ENCODE data around the gene CLEC2A.
A peak's percentile ranks its signal among the peaks of the same experiment; 100 is the strongest.
"Not testable (repeated sequence)": the region's sequence is repeated elsewhere in the genome, so short reads cannot be mapped to it uniquely, and the experiment has no call there.

The CLEC2A gene

GRCh38 chr12:9880532-9881078 is 51.6 kb downstream of the CLEC2A start:
- no peak for DNase-seq

GRCh38 chr12:9876120-9876519 is 56.0 kb downstream of the CLEC2A start:
- not testable (repeated sequence) for DNase-seq

- DNase-seq = no peak
Measured at GRCh38 chr12:9872742-9873141, 59.4 kb downstream of the CLEC2A start.

- no peak for DNase-seq
Measured at GRCh38 chr12:9872162-9872561, 60.0 kb downstream of the CLEC2A start.

GRCh38 chr12:9870286-9870866 is 61.8 kb downstream of the CLEC2A start:
- DNase-seq = no peak

GRCh38 chr12:9869307-9870161 is 62.6 kb downstream of the CLEC2A start, which contains the start of gene CLEC2B:
TSS of gene CLEC2B (minus strand) at chr12:9869354.
- DNase-seq = peak; percentile 18

GRCh38 chr12:9868951-9869306 is 63.2 kb downstream of the CLEC2A start:
- DNase-seq = no peak

GRCh38 chr12:9868311-9868801 is 63.8 kb downstream of the CLEC2A start:
- DNase-seq = no peak

GRCh38 chr12:9867531-9867930 is 64.6 kb downstream of the CLEC2A start:
- no peak for DNase-seq

- DNase-seq = no peak
Measured at GRCh38 chr12:9866860-9867269, 65.3 kb downstream of the CLEC2A start.

GRCh38 chr12:9864913-9865675 is 67.1 kb downstream of the CLEC2A start:
- no peak for DNase-seq

All from stimulated activated CD4-positive, alpha-beta T cell treated with anti-CD3 and anti-CD28 coated beads, Interleukin-4, amount 100 ng/mL, for 1 hour (primary cell).